Astrocyte of the cerebellum (primary cell): Measurements from ENCODE around the gene PLXNB2.

Source experiments
- DNase-seq: peaks from one replicate; pipeline ENCODE4 v3.0.0-alpha.2; 2011; ENCODE audit warnings: low read depth
- H3K4me3 ChIP-seq: 2 replicates; pipeline ENCODE4 v1.5.1; 2011; ENCODE audit warnings: mild to moderate bottlenecking, low read depth, low read length, moderate library complexity
- in situ Hi-C: cut with HindIII; loops from 2 replicates; pipeline ENCODE4 v1.10.0; 2017; ENCODE audit warnings: low sequenced_read_pairs
- TF ChIP-seq, protein P1 (sequence below): IDR thresholded peaks from 2 replicates; pipeline ENCODE4 v1.5.1; 2012; ENCODE audit warnings: low read length, low read depth, moderate library complexity, mild to moderate bottlenecking; ENCODE audit errors: missing control alignments

PLXNB2 gene

DNA sequence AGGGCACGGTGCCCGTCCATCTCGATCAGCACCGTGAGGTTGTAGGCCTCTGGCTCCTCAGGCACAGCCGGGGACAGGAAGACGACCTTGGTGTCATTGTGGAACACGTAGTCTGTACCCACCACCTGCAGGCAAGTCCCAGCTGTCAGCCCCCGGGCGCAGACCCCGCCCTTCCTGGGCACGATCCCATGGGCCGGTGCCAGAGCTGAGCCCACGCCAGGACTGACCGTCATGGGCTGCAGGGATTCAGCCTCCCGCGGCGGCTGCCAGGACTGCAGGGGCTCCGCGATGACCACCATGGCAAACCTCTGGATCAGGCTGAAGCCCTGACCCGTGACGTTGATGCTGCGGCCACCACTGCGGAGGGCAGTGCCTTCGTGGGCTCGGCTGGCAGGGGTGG is 25.5 kb downstream of the PLXNB2 start:
- in situ Hi-C loops: no loop called here
- DNase-seq: no peak
- TF ChIP-seq, protein P1, sequence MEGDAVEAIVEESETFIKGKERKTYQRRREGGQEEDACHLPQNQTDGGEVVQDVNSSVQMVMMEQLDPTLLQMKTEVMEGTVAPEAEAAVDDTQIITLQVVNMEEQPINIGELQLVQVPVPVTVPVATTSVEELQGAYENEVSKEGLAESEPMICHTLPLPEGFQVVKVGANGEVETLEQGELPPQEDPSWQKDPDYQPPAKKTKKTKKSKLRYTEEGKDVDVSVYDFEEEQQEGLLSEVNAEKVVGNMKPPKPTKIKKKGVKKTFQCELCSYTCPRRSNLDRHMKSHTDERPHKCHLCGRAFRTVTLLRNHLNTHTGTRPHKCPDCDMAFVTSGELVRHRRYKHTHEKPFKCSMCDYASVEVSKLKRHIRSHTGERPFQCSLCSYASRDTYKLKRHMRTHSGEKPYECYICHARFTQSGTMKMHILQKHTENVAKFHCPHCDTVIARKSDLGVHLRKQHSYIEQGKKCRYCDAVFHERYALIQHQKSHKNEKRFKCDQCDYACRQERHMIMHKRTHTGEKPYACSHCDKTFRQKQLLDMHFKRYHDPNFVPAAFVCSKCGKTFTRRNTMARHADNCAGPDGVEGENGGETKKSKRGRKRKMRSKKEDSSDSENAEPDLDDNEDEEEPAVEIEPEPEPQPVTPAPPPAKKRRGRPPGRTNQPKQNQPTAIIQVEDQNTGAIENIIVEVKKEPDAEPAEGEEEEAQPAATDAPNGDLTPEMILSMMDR: no peak
- no peak overlapping the region for H3K4me3 ChIP-seq

DNA sequence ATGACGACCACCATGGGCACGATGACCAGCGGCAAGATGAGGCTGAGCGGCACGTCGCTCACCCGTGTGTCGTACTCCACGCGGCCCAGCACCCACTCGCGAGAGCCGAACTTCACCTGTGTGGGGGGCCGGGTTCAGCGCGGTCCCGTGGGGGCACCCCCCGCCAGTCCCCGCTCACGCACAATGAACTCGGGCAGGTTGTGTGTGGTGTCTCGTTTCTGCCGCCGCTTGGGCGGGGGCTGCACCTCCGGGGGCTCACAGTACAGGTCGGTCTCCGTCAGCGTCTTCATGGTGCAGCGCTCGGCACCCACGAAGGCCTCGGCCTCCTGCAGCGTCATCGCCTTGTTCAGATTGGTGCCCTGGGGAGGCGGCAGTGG is 26.1 kb downstream of the PLXNB2 start:
- in situ Hi-C loops: no loop called here
- H3K4me3 ChIP-seq: no peak overlapping the region
- TF ChIP-seq, protein P1: no peak
- DNase-seq: no peak

DNA sequence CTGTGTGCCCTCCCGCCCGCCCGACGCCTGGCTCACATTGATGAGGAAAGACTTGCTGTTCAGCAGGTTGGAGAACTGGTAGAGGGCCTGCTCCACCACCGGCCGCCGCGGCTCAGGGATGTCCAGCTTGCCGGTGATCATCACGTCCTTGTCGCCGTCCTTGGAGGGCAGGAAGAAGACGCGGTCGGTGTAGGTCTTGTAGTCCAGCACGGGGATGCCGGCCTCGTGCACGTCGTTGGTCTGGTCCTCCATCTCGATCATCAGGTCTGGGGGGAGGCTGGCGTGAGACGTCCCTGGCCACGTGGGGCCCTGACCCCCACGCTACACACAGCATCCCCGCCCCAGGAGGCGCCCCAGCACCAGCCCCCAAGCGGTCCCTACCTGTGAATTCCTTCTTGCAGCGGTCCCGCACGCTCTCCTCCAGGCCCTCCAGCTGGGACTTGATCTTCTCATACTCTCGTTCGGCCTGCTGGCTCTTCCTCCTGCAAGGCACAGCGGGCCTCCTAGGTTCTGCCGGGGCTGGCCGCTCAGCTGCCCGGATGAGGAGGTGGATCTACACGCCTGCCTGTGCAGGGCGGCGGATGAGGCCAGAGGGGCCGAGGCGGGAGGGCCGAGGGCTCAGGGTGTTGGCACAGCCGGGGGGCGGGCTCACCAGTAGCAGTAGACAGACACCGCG is 26.6 kb downstream of the PLXNB2 start:
- in situ Hi-C loops: no loop called here
- no peak overlapping the region for H3K4me3 ChIP-seq
- DNase-seq: no peak
- TF ChIP-seq, protein P1: no peak

- no peak for DNase-seq
- in situ Hi-C loops: no loop called here
- H3K4me3 ChIP-seq: no peak overlapping the region
- TF ChIP-seq, protein P1: no peak
These were observed 27.3 kb downstream of the PLXNB2 start for GRCh38 chr22:50280022-50280707.

GRCh38 chr22:50278956-50279619 is 28.4 kb downstream of the PLXNB2 start:
- in situ Hi-C loops: no loop called here
- DNase-seq: no peak
- no peak overlapping the region for H3K4me3 ChIP-seq
- TF ChIP-seq, protein P1: no peak

GRCh38 chr22:50278461-50278860 is 29.0 kb downstream of the PLXNB2 start:
- no peak for DNase-seq
- TF ChIP-seq, protein P1: no peak
- no peak overlapping the region for H3K4me3 ChIP-seq
- in situ Hi-C loops: no loop called here
